ENCODE data around the gene SLC6A11.

DNA sequence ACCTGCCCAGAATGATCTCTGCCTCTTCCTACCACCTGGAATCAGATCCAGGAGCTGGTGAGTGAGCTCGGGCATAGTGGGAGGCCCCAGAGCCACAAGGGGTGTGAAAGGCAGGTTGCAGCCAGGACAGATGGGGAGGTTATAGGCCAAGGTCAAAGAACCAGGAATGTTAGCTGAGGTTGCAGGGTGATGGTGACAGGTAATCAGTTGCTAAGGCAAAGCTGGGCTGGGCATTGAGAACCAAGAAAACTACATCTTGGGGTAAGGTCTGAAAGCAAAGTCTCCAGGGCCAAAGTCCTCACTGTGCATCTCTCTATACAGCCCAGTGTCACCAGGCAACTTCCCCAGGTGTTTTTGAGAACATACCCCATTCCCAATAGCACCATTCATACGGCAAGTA is 38.4 kb upstream of the SLC6A11 start:
- TF ChIP-seq, protein P1, sequence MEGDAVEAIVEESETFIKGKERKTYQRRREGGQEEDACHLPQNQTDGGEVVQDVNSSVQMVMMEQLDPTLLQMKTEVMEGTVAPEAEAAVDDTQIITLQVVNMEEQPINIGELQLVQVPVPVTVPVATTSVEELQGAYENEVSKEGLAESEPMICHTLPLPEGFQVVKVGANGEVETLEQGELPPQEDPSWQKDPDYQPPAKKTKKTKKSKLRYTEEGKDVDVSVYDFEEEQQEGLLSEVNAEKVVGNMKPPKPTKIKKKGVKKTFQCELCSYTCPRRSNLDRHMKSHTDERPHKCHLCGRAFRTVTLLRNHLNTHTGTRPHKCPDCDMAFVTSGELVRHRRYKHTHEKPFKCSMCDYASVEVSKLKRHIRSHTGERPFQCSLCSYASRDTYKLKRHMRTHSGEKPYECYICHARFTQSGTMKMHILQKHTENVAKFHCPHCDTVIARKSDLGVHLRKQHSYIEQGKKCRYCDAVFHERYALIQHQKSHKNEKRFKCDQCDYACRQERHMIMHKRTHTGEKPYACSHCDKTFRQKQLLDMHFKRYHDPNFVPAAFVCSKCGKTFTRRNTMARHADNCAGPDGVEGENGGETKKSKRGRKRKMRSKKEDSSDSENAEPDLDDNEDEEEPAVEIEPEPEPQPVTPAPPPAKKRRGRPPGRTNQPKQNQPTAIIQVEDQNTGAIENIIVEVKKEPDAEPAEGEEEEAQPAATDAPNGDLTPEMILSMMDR (IDR thresholded peaks at IDR 0.05) = no peak
- no peak for TF ChIP-seq EP300 (IDR thresholded peaks at IDR 0.05)

Measured in gastroesophageal sphincter (tissue), 3 donors.